Transverse colon (tissue), 4 donors: ENCODE results near the gene IL10. TPM values are rescaled to one million over a fixed set of nuclear protein-coding genes. Genes with fewer than 3 reads are reported as not detected.

Experiments used
- DNase-seq: peaks from one replicate; pipeline ENCODE4 v3.0.0-alpha.2; 2019
- H3K27ac ChIP-seq, 4 donors: fragments of 200-600 bp; sonication (generic); 2 replicates each; pipeline ENCODE4 v1.5.1; 2016 to 2018; ENCODE audit warnings: inconsistent platforms in 4 of 4
- H3K27me3 ChIP-seq: fragments of 200-600 bp; sonication (generic); 2 replicates; pipeline ENCODE4 v1.5.1; 2017; ENCODE audit warnings: inconsistent platforms
- H3K36me3 ChIP-seq, 4 donors: fragments of 200-600 bp; sonication (generic); 2 replicates each; pipeline ENCODE4 v1.5.1; 2017 to 2019; ENCODE audit warnings: inconsistent platforms in 4 of 4
- H3K4me1 ChIP-seq, 4 donors: fragments of 200-600 bp; sonication (generic); 2 replicates each; pipeline ENCODE4 v1.5.1; 2017 to 2020; ENCODE audit warnings: inconsistent platforms in 4 of 4
- H3K4me3 ChIP-seq, 4 donors: fragments of 200-600 bp; sonication (generic); 1 replicate in 1 of 4; 2 replicates in 3 of 4; pipeline versions ENCODE4 v1.5.1 to v1.6.1; 2017 to 2019; ENCODE audit warnings: inconsistent platforms in 4 of 4
- H3K9me3 ChIP-seq, 2 donors: fragments of 200-600 bp; sonication (generic); 2 replicates each; pipeline ENCODE4 v1.5.1; 2017 to 2019; ENCODE audit warnings: inconsistent platforms in 2 of 2
- EP300 ChIP-seq: sonication (generic); formaldehyde crosslinking; IDR thresholded peaks from one replicate; pipeline ENCODE4 v1.6.1; 2017; ENCODE audit warnings: antibody characterized with exemption, low read depth
- POLR2A ChIP-seq: fragments of 450-650 bp; IDR thresholded peaks from one replicate; pipeline ENCODE4 v1.6.1; 2016; ENCODE audit warnings: antibody characterized with exemption, mild to moderate bottlenecking, moderate library complexity
- POLR2AphosphoS5 ChIP-seq, 3 donors: sonication (generic); formaldehyde crosslinking; IDR thresholded peaks; one replicate each; pipeline ENCODE4 v1.6.1; 2016; ENCODE audit warnings: antibody characterized with exemption in 3 of 3
- WGBS, 2 donors: methylation state at CpG; one replicate each; pipeline ENCODE4 v1.1.5; 2018; ENCODE audit warnings: low coverage in 1 of 2; 5-methylcytosine and 5-hydroxymethylcytosine counted together
- in situ Hi-C, 4 donors: fragments of 200-750 bp; cut with MboI; loops; one replicate each; pipeline versions ENCODE4 v1.15.0 to v1.15.1; 2017; ENCODE audit warnings: low sequenced_read_pairs in 3 of 4, low pct_ligation_motif_present in 1 of 4, low pct_unique_long_range_greater_than_20kb in 1 of 4
- intact Hi-C: fragments of 100-400 bp; cut with DNase I; formaldehyde crosslinking; loops from one replicate; pipeline ENCODE4 v1.15.1; 2023; ENCODE audit warnings: low total_unique reads
- total RNA-seq, 4 donors: library from RNA; depleted of rRNA; stranded (reverse); fragments of >200 nt; gene quantifications; one replicate each; pipeline ENCODE4 v1.1.0, GENCODE V29; 2016
- TF ChIP-seq, protein P1 (sequence below), 5 experiments: fragments of 200-600 bp in 3 of 5; fragments of 450-650 bp in 2 of 5; sonication (generic) in 3 of 5; IDR thresholded peaks; 1 replicate in 2 of 5; 2 replicates in 3 of 5; pipeline ENCODE4 v1.5.1; 2016 to 2017; ENCODE audit warnings: antibody characterized with exemption in 5 of 5, inconsistent platforms in 3 of 5, mild to moderate bottlenecking in 2 of 5, moderate library complexity in 1 of 5

Gene IL10
- total RNA-seq, 4 donors from 2014 or later, result 1.6 to 4.4 TPM; not detected in 2

DNA sequence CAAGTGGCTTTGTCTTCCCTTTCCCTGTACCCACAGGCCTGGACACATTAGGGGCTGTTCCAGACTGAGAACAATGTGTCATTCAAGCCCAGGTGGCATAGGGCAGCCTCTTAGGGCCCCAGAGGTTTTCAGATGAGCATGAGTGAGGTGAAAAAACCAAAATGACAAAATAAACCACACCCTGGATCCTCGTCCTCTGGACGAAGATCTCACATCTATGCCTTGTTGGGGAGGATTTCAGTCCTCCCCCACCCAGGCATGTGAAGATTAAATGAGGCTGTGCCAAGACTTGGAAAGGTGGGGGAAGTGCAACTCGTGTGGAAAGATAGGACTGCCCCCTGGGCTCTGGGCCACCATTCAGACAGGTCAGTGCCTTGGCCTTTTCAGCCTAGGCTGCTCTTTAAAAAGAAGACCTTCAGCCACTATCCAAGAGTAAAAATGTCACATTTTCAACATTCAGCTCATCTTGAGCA lies 34.5 kb downstream of the IL10 start:
- H3K27ac ChIP-seq, result peak overlapping the region in 1 of 4 donors; percentile 27
- WGBS, 2 donors, result 58 to 83% methylated on average over 2 to 3 of the region's 3 CpGs
- peaks cover 0 to 3% (median 0%) of the 10 kb centered on the region in 4 donors for H3K36me3 ChIP-seq
- TF ChIP-seq, protein P1, sequence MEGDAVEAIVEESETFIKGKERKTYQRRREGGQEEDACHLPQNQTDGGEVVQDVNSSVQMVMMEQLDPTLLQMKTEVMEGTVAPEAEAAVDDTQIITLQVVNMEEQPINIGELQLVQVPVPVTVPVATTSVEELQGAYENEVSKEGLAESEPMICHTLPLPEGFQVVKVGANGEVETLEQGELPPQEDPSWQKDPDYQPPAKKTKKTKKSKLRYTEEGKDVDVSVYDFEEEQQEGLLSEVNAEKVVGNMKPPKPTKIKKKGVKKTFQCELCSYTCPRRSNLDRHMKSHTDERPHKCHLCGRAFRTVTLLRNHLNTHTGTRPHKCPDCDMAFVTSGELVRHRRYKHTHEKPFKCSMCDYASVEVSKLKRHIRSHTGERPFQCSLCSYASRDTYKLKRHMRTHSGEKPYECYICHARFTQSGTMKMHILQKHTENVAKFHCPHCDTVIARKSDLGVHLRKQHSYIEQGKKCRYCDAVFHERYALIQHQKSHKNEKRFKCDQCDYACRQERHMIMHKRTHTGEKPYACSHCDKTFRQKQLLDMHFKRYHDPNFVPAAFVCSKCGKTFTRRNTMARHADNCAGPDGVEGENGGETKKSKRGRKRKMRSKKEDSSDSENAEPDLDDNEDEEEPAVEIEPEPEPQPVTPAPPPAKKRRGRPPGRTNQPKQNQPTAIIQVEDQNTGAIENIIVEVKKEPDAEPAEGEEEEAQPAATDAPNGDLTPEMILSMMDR (IDR thresholded peaks at IDR 0.05), result no peak
- TF ChIP-seq POLR2AphosphoS5 (IDR thresholded peaks at IDR 0.05), result no peak
- TF ChIP-seq EP300, result no peak
- no peak for TF ChIP-seq POLR2A
- peaks cover 0 to 26% (median 5%) of the 10 kb centered on the region in 4 donors for H3K4me1 ChIP-seq
- no peak for DNase-seq
- H3K9me3 ChIP-seq, result no peaks in the 10 kb centered on the region
- in situ Hi-C loops (loop anchor here in 3 of 4 donors (10.0 to 25.0 kb wide), 4 partner anchors 67 to 247 kb away; partner anchors contain the start of gene FCMR (in 1 of the 3)), intact Hi-C loops (no loop called here)
- no peak overlapping the region for H3K4me3 ChIP-seq
- no peaks in the 10 kb centered on the region for H3K27me3 ChIP-seq

DNA sequence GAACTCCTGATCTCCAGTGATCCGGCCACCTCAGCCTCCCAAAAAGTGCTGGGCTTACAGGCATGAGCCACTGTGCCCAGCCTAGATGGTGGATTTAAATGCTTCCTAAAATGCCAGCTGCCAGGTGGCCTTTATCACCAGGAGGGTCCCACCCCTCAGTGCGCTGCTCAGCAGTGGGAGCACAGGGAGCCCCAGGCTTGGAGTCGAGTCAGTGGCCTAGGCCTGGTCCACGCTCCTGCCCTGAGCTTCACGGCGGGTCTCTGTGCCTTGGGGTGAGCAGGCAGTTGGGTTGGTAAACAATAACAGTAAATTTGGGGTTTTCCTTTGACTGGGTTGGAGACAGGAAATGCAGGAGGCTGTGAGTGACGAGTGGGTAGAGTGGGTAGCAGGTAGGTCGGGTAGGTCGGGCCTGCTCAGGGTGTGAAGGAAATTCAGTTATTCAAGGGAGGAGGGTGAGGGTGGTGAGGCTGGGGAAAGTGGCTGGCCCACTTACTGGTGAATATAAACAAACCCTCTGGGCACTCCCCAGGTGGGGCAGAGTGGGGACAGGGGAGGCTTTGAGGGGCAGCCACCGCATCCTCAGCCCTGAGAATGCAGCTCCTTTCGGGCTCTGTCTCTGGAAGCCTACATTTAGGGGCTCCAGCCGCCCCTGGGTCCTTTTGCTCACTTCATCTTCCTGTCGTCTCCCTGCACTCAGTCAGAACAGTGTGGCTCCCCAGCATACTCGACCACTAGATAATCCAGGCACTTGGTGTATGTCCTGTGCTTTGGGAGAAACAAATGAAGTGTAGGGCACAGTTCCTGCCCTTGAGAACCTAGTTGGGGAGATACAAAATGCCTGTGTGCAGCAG lies 35.2 kb downstream of the IL10 start:
- Histone ChIP-seq H3K27ac (peak overlapping the region in 1 of 4 donors; percentile 27), H3K27me3 (no peaks in the 10 kb centered on the region), H3K4me1 (peaks cover 0 to 26% (median 5%) of the 10 kb centered on the region in 4 donors), H3K36me3 (peaks cover 0 to 10% (median 1%) of the 10 kb centered on the region in 4 donors), H3K9me3 (no peaks in the 10 kb centered on the region), H3K4me3 (no peak overlapping the region)
- TF ChIP-seq POLR2AphosphoS5 (IDR thresholded peaks at IDR 0.05) (no peak), EP300 (no peak), POLR2A (no peak)
- TF ChIP-seq, protein P1 (IDR thresholded peaks at IDR 0.05), result no peak
- 80 to 82% methylated on average over 1 to 14 of the region's 14 CpGs for WGBS, 2 donors
- intact Hi-C loops (no loop called here), in situ Hi-C loops (loop anchor here in 3 of 4 donors (10.0 to 25.0 kb wide), 4 partner anchors 68 to 248 kb away; partner anchors contain the start of gene FCMR (in 1 of the 3))
- peak; percentile 25 for DNase-seq

DNA sequence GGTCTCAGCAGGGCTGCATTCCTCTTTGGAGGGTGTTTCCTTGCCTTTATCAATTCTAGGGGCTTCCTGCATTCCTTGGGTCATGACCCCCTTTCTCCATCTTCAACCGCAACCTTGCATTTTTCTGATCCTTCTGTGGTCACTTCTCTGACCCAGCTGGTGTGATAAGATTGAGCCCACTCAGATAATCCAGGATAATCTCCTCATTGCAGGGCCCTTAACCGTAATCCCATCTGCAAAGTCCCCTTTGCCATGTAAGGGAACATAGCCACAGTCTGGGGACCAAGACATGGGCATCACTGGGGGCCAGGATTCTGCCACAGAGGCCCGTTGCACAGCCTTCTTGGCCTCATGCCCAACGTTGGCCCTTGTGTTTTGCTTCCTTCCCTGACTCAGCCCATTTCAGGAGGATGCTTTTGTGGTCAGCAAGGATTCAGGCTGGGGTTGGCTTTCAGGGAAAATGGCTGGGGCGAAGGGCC lies 36.7 kb downstream of the IL10 start:
- Histone ChIP-seq H3K27ac (no peak overlapping the region), H3K9me3 (no peaks in the 10 kb centered on the region), H3K27me3 (no peaks in the 10 kb centered on the region), H3K4me1 (peaks cover 0 to 26% (median 5%) of the 10 kb centered on the region in 4 donors), H3K4me3 (no peak overlapping the region), H3K36me3 (peaks cover 0 to 24% (median 8%) of the 10 kb centered on the region in 4 donors)
- intact Hi-C loops (no loop called here), in situ Hi-C loops (loop anchor here in 3 of 4 donors (10.0 to 25.0 kb wide), 4 partner anchors 69 to 249 kb away; partner anchors contain the start of gene FCMR (in 1 of the 3))
- no peak for DNase-seq
- TF ChIP-seq EP300, result no peak
- TF ChIP-seq, protein P1 (IDR thresholded peaks at IDR 0.05), result no peak
- no peak for TF ChIP-seq POLR2AphosphoS5 (IDR thresholded peaks at IDR 0.05)
- TF ChIP-seq POLR2A, result no peak
- WGBS, 2 donors, result 79% methylated on average over 5 of the region's 5 CpGs; no CpG with 5 or more reads in 1 of the 2 donors
